Measurements from ENCODE around the gene RFTN1.

DNA sequence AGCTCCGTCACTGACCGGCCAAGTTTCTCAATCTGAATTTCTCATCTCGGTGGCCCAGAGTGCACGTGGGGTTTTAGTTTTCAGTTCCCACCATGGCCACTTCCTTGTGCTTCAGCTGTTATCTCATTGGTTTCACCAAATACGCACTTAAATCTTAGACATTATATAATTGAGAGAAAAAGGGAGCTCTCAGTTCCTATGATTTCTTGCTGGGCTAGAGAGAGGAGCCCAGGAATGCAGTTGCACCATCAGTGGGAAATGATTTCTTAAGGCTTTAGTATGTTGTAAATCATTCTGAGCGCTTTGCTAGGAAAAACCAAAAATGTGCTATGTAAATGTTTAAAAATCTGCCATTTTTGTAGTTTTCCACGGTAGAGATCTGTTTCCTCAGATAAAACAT lies 195.3 kb downstream of the RFTN1 start:
- TF ChIP-seq POLR2AphosphoS5 (IDR thresholded peaks at IDR 0.05) = peak in 1 of 4 donors; percentile 27
- no peak for TF ChIP-seq EP300 (IDR thresholded peaks at IDR 0.05)

Data from sigmoid colon (tissue), 4 donors.